Measurements from ENCODE around the gene ARHGEF2.
A peak's percentile ranks its signal among the peaks of the same experiment; 100 is the strongest.

The ARHGEF2 gene

GRCh38 chr1:155909894-155910293 lies 68.5 kb downstream of the ARHGEF2 start:
- DNase-seq, result peak; percentile 9

GRCh38 chr1:155904261-155904660 lies 74.1 kb downstream of the ARHGEF2 start:
- no peak for DNase-seq

- DNase-seq, result no peak
These were observed 78.2 kb downstream of the ARHGEF2 start for GRCh38 chr1:155900161-155900560.

- DNase-seq, result no peak
These were observed 78.7 kb downstream of the ARHGEF2 start for GRCh38 chr1:155899683-155900082.

GRCh38 chr1:155898888-155899287 lies 79.5 kb downstream of the ARHGEF2 start:
- DNase-seq, result no peak

- DNase-seq, result no peak
These were observed 80.6 kb downstream of the ARHGEF2 start for GRCh38 chr1:155897746-155898145.
